Spleen (tissue), 7 donors: ENCODE data around the gene SNX4.

Experiments used
- CTCF ChIP-seq, 11 experiments: fragments of 200-600 bp in 7 of 11; fragments of 450-650 bp in 4 of 11; sonication (generic) in 4 of 11; IDR thresholded peaks in 8 of 11; conservative IDR thresholded peaks in 3 of 11; 1 replicate in 7 of 11; 2 replicates in 4 of 11; pipeline versions ENCODE4 v1.4.0 to v1.8.0; 2016 to 2021; ENCODE audit warnings: antibody characterized with exemption in 11 of 11, inconsistent platforms in 4 of 11, mild to moderate bottlenecking in 1 of 11
- POLR2A ChIP-seq, 3 donors: fragments of 450-650 bp; IDR thresholded peaks; one replicate each; pipeline ENCODE4 v1.5.1; 2017; ENCODE audit warnings: antibody characterized with exemption in 3 of 3, mild to moderate bottlenecking in 1 of 3
- POLR2AphosphoS5 ChIP-seq, 3 donors: sonication (generic); formaldehyde crosslinking; IDR thresholded peaks; one replicate each; pipeline ENCODE4 v1.5.1; 2017; ENCODE audit warnings: antibody characterized with exemption in 3 of 3
- donor health status: DM: no; HTN: no; CAD: no; lungs with moderate emphysema.
- donor health status: DM: no; HTN: no; CAD: no.
- donor health status: DM: no; HTN: no; CAD: no.

GRCh38 chr3:125434582-125435011, 85.4 kb downstream of the SNX4 start:
- TF ChIP-seq CTCF (IDR thresholded peaks at IDR 0.05 in 8 of 11, conservative IDR thresholded peaks at IDR 0.05 in 3 of 11) (no peak), POLR2AphosphoS5 (IDR thresholded peaks at IDR 0.05) (no peak), POLR2A (IDR thresholded peaks at IDR 0.05) (no peak)
